Measurements from ENCODE around the gene BLOC1S1. TPM values are rescaled to one million over a fixed set of nuclear protein-coding genes. Genes with fewer than 3 reads are reported as not detected.

BLOC1S1 gene
- total RNA-seq (2021; ENCODE audit: unreplicated experiment) (85.5 TPM), Bru-seq, nascent RNA (percentile 79 among the genes with signal in this experiment), BruChase-seq, experiment 1, labeled RNA remaining after a 6-hour chase (percentile 80 among the genes with signal in this experiment), BruChase-seq, experiment 2, labeled RNA remaining after a 2-hour chase (percentile 87 among the genes with signal in this experiment)
- 137 and 151 TPM in 2 replicates for polyA plus RNA-seq (2012)
- long read RNA-seq, transcript BLOC1S1-201 (4 exons, 837 nt) = minor isoform, 18 of 56 reads
- long read RNA-seq, transcript BLOC1S1-202 (3 exons, 525 nt) = minor isoform, 6 of 56 reads
- long read RNA-seq, transcript BLOC1S1-203 (4 exons, 571 nt) = major isoform, 24 of 56 reads
- long read RNA-seq, partial matches to known transcripts = 4 of 56 reads
- long read RNA-seq, other reads (novel, unspliced or antisense) = 0 of 56 reads

- H3K9ac ChIP-seq (ENCODE audit: low read length) = peak within 1 kb of the TSS; percentile 72
- H3K27me3 ChIP-seq (ENCODE audit: insufficient read depth, low read length) = peaks cover 11% of the 10 kb centered on the region; the same call in 1 of the 2 replicates
- CTCF ChIA-PET = interaction anchor here (0.9 to 1.3 kb wide), 5 partner anchors 8 to 59 kb away, joined by 3 to 7 read pairs (median 4); a partner anchor contains a TSS
- RAD21 ChIA-PET (ENCODE audit: low non-redundant PET in 1 of 2, low total read pairs in 2 of 2, uncharacterized antibody in 2 of 2, unreplicated experiment in 2 of 2) = interaction anchor here in 1 of 2 experiments (0.9 kb wide), 1 partner anchor 8 kb away, joined by 4 read pairs; the partner anchor contains the start of gene ITGA7
- H3K9me2 ChIP-seq (ENCODE audit: insufficient read depth) = no peaks in the 10 kb centered on the region
- H3K79me2 ChIP-seq (ENCODE audit: insufficient read depth, low read length) = peaks cover 14% of the 10 kb centered on the region
- POLR2A ChIA-PET = interaction anchor here (0.7 kb wide), 1 partner anchor 14 kb away, joined by 3 read pairs; no protein-coding TSS in a partner anchor
- H3K4me2 ChIP-seq (ENCODE audit: low read length) = peak within 1 kb of the TSS; percentile 93
- intact Hi-C loops (cut with micrococcal nuclease) = loop anchor here (1.0 kb wide), 1 partner anchor 35 kb away; a partner anchor contains a TSS
- no peaks in the 10 kb centered on the region for H3K9me3 ChIP-seq (ENCODE audit: control insufficient read depth in 1 of 2, insufficient read depth in 1 of 2, low read depth in 1 of 2, low read length in 2 of 2)
- peaks cover 27 to 48% of the 10 kb centered on the region in 2 experiments for H3K4me1 ChIP-seq (ENCODE audit: control insufficient read depth in 1 of 2, insufficient read depth in 2 of 2, low read length in 2 of 2)
- no peak within 1 kb of the TSS for H2AFZ ChIP-seq (ENCODE audit: low read depth, low read length, poor library complexity, severe bottlenecking)
- BruUV-seq (replicated peaks) = TSS peak; percentile 57
- no peak for TF ChIP-seq TCF7L2 (IDR thresholded peaks at IDR 0.05; ENCODE audit: borderline replicate concordance, extremely low read depth, insufficient read depth, insufficient read length)
- TF ChIP-seq EZH2 (IDR thresholded peaks at IDR 0.05) = no peak
- no peak for TF ChIP-seq ATF3 (IDR thresholded peaks at IDR 0.05)
- TF ChIP-seq POLR2A (IDR thresholded peaks at IDR 0.05; ENCODE audit: borderline replicate concordance, extremely low read depth, insufficient read depth, insufficient read length) = peak; percentile 49
- TF ChIP-seq SP1 (IDR thresholded peaks at IDR 0.05; ENCODE audit: low read depth) = peak; percentile 69
- TF ChIP-seq POLR2AphosphoS5 (IDR thresholded peaks at IDR 0.05; ENCODE audit: low read depth, low read length) = peak; percentile 66; the same call in 1 of the 2 replicates
- TF ChIP-seq RAD21 (IDR thresholded peaks at IDR 0.05; ENCODE audit: low read depth) = no peak
- TF ChIP-seq, protein P1, sequence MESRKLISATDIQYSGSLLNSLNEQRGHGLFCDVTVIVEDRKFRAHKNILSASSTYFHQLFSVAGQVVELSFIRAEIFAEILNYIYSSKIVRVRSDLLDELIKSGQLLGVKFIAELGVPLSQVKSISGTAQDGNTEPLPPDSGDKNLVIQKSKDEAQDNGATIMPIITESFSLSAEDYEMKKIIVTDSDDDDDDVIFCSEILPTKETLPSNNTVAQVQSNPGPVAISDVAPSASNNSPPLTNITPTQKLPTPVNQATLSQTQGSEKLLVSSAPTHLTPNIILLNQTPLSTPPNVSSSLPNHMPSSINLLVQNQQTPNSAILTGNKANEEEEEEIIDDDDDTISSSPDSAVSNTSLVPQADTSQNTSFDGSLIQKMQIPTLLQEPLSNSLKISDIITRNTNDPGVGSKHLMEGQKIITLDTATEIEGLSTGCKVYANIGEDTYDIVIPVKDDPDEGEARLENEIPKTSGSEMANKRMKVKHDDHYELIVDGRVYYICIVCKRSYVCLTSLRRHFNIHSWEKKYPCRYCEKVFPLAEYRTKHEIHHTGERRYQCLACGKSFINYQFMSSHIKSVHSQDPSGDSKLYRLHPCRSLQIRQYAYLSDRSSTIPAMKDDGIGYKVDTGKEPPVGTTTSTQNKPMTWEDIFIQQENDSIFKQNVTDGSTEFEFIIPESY (IDR thresholded peaks at IDR 0.05; ENCODE audit: extremely low read depth, insufficient replicate concordance, low read length) = peak; percentile 36
- TF ChIP-seq JUND (IDR thresholded peaks at IDR 0.05) = no peak; the same call in 1 of the 2 replicates
- TF ChIP-seq ZFX (IDR thresholded peaks at IDR 0.05) = peak; percentile 97
- TF ChIP-seq YY1 (IDR thresholded peaks at IDR 0.05; ENCODE audit: extremely low read depth, insufficient replicate concordance, low read depth, low read length) = peak; percentile 75
- peak; percentile 40; the same call in 1 of the 2 replicates for TF ChIP-seq CBX3 (IDR thresholded peaks at IDR 0.05; ENCODE audit: low read depth)
- TF ChIP-seq, protein P2, sequence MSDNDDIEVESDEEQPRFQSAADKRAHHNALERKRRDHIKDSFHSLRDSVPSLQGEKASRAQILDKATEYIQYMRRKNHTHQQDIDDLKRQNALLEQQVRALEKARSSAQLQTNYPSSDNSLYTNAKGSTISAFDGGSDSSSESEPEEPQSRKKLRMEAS (IDR thresholded peaks at IDR 0.05) = peak; percentile 85
- peak; percentile 96 for TF ChIP-seq SIN3A (IDR thresholded peaks at IDR 0.05; ENCODE audit: low read depth)
- TF ChIP-seq EZH2phosphoT487 (IDR thresholded peaks at IDR 0.05; ENCODE audit: borderline replicate concordance) = no peak
- no peak for TF ChIP-seq CTCF (IDR thresholded peaks at IDR 0.05 in 2 of 3, conservative IDR thresholded peaks at IDR 0.05 in 1 of 3; ENCODE audit: borderline replicate concordance in 1 of 3, insufficient read depth in 1 of 3, low read depth in 2 of 3, low read length in 2 of 3)
- H3K27ac ChIP-seq (ENCODE audit: low read depth, low read length) = peak within 1 kb of the TSS; percentile 84
- no peaks in the 10 kb centered on the region for H3K36me3 ChIP-seq (ENCODE audit: control insufficient read depth in 1 of 2, insufficient read depth in 2 of 2, low read length in 2 of 2)
- DNase-seq (ENCODE audit: low read depth, low spot score) (peak; percentile 94), ATAC-seq (peak; percentile 90)
- H4K20me1 ChIP-seq (ENCODE audit: insufficient read depth) = no peaks in the 10 kb centered on the region
- peak within 1 kb of the TSS; percentile 75 to 94 for H3K4me3 ChIP-seq (replicated peaks in 1 of 2; ENCODE audit: low read depth in 1 of 2, low read length in 2 of 2)
These were observed at the start of gene BLOC1S1 for GRCh38 chr12:55715833-55716581. TSS of gene BLOC1S1 (plus strand) at chr12:55716046. CDS start at chr12:55716052, 6 bp downstream.
